ENCODE results near the gene GFY. TPM values are rescaled to one million over a fixed set of nuclear protein-coding genes. Genes with fewer than 3 reads are reported as not detected.

GFY gene
- total RNA-seq, 1 donor from 2014 or later: not detected

- no peak for DNase-seq (ENCODE audit: low read depth)
- TF ChIP-seq CTCF (conservative IDR thresholded peaks at IDR 0.05; ENCODE audit: low read depth, low read length): no peak
- H3K4me3 ChIP-seq (ENCODE audit: low read depth, low read length): no peak overlapping the region
These were observed 9.9 kb downstream of the GFY start for GRCh38 chr19:49434907-49435583.

GRCh38 chr19:49435670-49436069, 10.5 kb downstream of the GFY start:
- DNase-seq (ENCODE audit: low read depth): no peak
- no peak for TF ChIP-seq CTCF (conservative IDR thresholded peaks at IDR 0.05; ENCODE audit: low read depth, low read length)
- H3K4me3 ChIP-seq (ENCODE audit: low read depth, low read length): no peak overlapping the region

GRCh38 chr19:49436381-49437017, 11.3 kb downstream of the GFY start:
- no peak for DNase-seq (ENCODE audit: low read depth)
- H3K4me3 ChIP-seq (ENCODE audit: low read depth, low read length): no peak overlapping the region
- TF ChIP-seq CTCF (conservative IDR thresholded peaks at IDR 0.05; ENCODE audit: low read depth, low read length): no peak

- no peak for DNase-seq (ENCODE audit: low read depth)
- H3K4me3 ChIP-seq (ENCODE audit: low read depth, low read length): no peak overlapping the region
- no peak for TF ChIP-seq CTCF (conservative IDR thresholded peaks at IDR 0.05; ENCODE audit: low read depth, low read length)
These were observed 12.0 kb downstream of the GFY start for GRCh38 chr19:49437231-49437630.

GRCh38 chr19:49438261-49438660, 13.1 kb downstream of the GFY start:
- no peak overlapping the region for H3K4me3 ChIP-seq (ENCODE audit: low read depth, low read length)
- TF ChIP-seq CTCF (conservative IDR thresholded peaks at IDR 0.05; ENCODE audit: low read depth, low read length): no peak

GRCh38 chr19:49439836-49440235, 14.6 kb downstream of the GFY start:
- DNase-seq (ENCODE audit: low read depth): no peak
- TF ChIP-seq CTCF (conservative IDR thresholded peaks at IDR 0.05; ENCODE audit: low read depth, low read length): no peak
- no peak overlapping the region for H3K4me3 ChIP-seq (ENCODE audit: low read depth, low read length)

More at GRCh38 chr19:49438261-49438660, 13.1 kb downstream of the GFY start:
- DNase-seq (ENCODE audit: low read depth): no peak
